Omental fat pad (tissue), 4 donors: ENCODE data around the gene PRR13. TPM values are rescaled to one million over a fixed set of nuclear protein-coding genes. Genes with fewer than 3 reads are reported as not detected.

Experiments
- ATAC-seq: fragments of 150-250 bp; one replicate; pipeline ENCODE4 v1.9.1; 2016; ENCODE audit warnings: mild to moderate bottlenecking, moderate library complexity; ENCODE audit not compliant: low FRiP score
- DNase-seq: peaks from one replicate; pipeline ENCODE4 v3.0.0-alpha.2; 2019; ENCODE audit warnings: low spot score
- CTCF ChIP-seq, 3 donors: fragments of 450-650 bp; IDR thresholded peaks; one replicate each; pipeline ENCODE4 v1.5.1; 2016 to 2017; ENCODE audit warnings: antibody characterized with exemption in 3 of 3, mild to moderate bottlenecking in 3 of 3, moderate library complexity in 2 of 3
- total RNA-seq, 4 donors: library from RNA; depleted of rRNA; stranded (reverse); fragments of >200 nt; gene quantifications; one replicate each; pipeline ENCODE4 v1.1.0, GENCODE V29; 2016

Gene PRR13
- total RNA-seq, 4 donors from 2014 or later = 42.9 to 72.6 (median 60.4) TPM

DNA sequence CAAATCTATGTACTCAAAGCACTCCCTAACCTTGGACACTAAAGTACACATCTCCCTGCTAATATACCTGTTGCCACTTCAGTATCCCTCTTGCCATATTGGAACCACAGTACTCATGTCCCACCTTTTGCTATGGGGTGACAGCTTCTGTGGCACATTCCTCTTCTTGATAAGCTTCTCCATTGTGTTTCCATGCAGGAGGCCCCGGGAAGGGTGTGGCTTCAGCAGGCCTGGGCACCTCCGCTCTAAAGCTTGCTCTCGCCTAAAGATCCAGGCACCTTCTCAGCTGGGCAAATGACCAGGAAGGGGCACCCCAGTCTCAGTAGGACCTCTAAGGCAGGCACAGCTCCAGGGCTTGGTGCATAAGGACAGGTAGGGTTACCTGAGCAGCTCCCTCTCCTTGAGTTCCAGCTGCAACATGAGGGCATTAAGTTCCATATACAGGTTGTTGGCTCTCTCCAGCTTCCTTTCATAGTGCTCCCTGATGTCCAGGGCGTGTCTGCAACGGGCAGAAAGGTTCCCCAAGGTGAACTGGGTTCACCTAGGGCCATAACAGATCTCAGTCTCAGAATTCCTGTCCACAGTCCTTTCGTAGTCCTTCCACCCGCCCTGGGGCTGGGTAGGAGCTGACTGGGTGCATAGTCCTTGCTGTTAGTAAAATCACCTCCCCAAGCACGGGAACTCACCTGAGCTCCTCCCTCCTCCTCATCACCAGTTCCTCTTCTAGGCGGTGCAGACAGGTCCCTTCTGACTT is 41.9 kb downstream of the PRR13 start:
- DNase-seq (no peak), ATAC-seq (no peak)
- TF ChIP-seq CTCF (IDR thresholded peaks at IDR 0.05) = no peak

DNA sequence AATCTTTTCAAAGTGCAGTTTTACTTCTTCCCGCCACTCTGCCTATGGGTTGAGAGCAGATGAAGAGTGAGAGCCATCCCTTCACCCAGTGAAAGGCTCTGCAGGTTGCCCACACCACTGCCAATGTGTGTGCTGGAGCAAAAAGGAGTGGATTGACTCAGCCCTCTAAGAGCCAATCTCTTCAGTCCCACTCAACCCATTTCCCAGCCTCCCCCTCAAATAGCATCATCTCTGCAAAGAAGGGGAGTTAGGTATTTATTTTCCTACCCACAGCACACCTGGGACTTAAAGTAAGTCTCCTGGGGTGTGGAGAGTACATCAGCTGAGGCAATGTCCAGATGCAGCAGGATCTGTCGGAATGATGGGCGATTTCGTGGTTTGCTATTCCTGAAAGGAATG is 42.4 kb downstream of the PRR13 start:
- no peak for DNase-seq

GRCh38 chr12:53484686-53485575 is 43.4 kb downstream of the PRR13 start:
- DNase-seq (no peak), ATAC-seq (no peak)
- TF ChIP-seq CTCF (IDR thresholded peaks at IDR 0.05) = no peak

More for the DNA sequence above, 42.4 kb downstream of the PRR13 start:
- TF ChIP-seq CTCF (IDR thresholded peaks at IDR 0.05) = no peak
- no peak for ATAC-seq

DNA sequence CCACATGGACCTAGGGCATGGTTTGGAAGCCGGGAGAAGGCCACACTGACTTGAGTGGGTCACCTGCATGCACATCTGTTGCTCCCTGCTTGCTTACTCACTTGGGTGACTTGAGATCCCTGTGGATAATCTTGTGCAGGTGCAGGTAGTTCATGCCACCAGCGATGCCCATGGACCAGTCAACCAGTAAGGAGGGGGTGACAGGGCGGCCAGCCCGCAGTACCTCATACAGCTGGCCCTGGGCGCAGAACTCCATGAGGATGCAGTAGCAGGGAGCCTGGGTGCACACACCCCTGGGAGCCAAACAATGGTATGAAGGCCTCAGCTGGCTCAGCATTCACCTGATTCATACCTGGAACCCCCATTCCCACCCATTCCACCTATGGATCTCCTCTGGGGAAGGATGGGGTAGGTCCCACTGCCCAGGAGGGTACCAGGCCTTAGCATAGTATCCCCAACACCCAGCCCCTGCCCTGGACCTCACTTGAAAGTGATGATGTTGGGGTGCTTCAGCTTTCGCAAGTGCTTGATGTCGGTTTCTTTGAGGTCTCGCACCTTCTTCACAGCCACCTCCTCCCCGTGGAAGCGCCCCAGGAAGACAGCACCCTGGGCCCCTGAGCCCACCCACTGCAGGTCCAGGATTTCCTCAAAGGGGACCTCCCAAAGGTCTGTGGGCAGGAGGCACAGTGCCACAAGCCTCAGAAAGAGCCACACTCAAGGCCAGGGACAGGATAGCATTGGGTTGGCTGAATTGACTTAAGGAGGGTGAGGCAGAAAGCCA is 44.6 kb downstream of the PRR13 start:
- no peak for TF ChIP-seq CTCF (IDR thresholded peaks at IDR 0.05)
- DNase-seq (no peak), ATAC-seq (no peak)

DNA sequence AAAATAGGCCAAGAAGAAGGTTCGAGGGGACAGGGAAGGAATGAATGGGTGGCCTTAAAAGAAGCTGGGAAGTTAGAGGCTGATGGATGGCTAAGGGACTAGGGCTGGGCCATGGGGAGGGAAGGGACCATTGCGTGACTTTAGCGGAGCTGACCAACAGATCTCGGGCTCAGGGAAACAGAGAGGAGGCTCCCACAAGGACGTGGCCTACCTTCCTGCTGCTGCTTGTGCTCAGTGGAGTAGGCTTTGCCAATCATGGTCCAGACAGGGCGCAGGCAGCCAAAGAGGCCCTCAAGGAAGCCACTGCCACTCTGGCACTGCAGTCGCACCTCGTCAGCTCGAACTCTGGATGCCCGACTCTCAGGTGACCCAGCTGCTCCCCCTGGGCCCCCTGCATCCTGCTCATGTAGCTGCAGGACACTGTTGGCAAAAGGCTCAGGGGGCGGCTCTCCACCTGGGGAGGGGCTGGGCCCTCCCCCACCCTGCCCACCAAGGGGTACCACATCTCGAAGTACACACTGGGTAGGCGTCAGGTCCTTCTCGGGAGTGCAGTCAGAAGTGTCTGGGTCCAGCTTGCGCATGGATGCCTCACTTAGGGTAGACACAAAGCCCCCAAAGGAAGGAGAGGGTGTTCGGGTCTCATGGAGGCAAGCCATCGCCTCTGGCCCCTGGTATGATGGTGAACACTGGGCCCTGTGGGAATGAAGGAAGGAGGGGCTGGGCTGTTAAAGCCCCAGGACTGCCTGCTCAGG is 45.4 kb downstream of the PRR13 start:
- no peak for TF ChIP-seq CTCF (IDR thresholded peaks at IDR 0.05)
- DNase-seq (no peak), ATAC-seq (no peak)

GRCh38 chr12:53489242-53489864 is 47.8 kb downstream of the PRR13 start:
- TF ChIP-seq CTCF (IDR thresholded peaks at IDR 0.05) = no peak
- no peak for DNase-seq
- no peak for ATAC-seq
